SK-MEL-5 (cell line): Measurements from ENCODE around the gene PGGT1B. TPM values are rescaled to one million over a fixed set of nuclear protein-coding genes. Genes with fewer than 3 reads are reported as not detected.

Experiments
- DNase-seq: peaks from one replicate; pipeline ENCODE4 v3.0.0-alpha.2; 2016; ENCODE audit warnings: low read depth, low spot score
- in situ Hi-C: cut with HindIII; loops from 2 replicates; pipeline ENCODE4 v1.10.0; 2016; ENCODE audit warnings: low sequenced_read_pairs, high pct_unique_total_duplicates, low pct_unique_long_range_greater_than_20kb
- small RNA-seq, 2 experiments: library from RNA; depleted of rRNA; stranded (forward); fragments of <200 nt; gene quantifications; one replicate each; pipeline ENCODE3, GENCODE V24; 2014
- total RNA-seq: library from RNA; depleted of rRNA; stranded (reverse); fragments of >200 nt; shearing (Covaris generic); gene quantifications from 2 replicates; pipeline ENCODE4 v1.2.3, GENCODE V29; 2014; rRNA removed

PGGT1B gene
- total RNA-seq, 1 experiment from 2014 or later, result 27.8 TPM

DNA sequence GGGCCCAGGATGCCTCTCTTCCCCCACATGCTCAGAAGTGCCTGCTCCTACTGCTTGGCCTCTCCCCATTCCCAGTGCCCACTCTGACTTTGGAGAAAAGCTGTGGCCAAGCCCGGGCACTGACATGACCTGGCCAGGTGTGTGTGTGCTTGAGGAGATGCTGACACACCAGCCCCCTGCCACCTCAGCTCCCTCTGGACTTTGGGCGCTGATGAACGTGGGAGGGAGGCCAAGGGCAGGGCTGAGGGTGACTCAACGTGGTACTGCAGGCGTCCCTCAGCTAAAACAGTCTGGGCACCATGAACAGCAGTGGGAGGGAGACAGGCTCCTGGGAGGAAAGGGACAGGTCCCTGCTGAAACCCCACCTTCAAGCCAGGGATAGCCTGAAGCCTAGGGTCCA, 96.9 kb downstream of the PGGT1B start:
- in situ Hi-C loops, result no loop called here
- no peak for DNase-seq

DNA sequence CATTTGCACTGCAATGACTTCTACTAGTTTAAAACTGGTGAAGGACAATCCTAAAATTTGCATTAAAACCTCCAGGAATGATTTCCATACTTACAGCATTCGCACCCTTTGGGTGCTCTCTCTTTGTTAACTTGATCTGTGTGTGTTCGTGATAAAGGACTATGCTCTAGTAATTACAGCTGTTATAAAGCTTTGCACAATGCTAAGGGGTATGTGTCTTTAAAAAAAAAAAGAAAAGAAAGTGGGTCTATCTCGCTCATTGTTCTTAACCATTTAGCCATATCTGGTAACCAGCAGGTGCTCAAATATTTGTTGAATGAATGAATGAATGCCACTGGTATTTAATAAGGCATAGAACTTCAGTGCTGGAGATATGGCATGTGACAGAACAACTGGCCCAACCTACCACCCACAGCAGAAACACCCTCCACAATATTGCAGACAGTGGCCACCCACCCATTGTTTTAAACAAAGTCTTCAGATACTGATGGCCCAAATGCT, 101.7 kb downstream of the PGGT1B start:
- in situ Hi-C loops, result no loop called here
- DNase-seq, result no peak

Small RNAs within 50 kb of the gene (small RNA-seq; reads per million reads assigned to genes)
- 0 reads per million in 2 experiments for gene HMGN1P15

Other genes starting within 250 kb of the PGGT1B start
- gene TRIM36, start 93.0 kb downstream of the PGGT1B start, total RNA-seq, result 2.3 and 2.4 TPM in 2 replicates
- 9.0 and 10.2 TPM in 2 replicates for gene CCDC112, start 33.8 kb upstream of the PGGT1B start, total RNA-seq